NT2/D1 (cell line): ENCODE data around the gene POMGNT1.

Experiments used
- SUZ12 ChIP-seq: IDR thresholded peaks from 2 replicates; pipeline ENCODE4 v1.6.1; 2011; ENCODE audit not compliant: insufficient read length, insufficient read depth; ENCODE audit errors: extremely low read depth
- YY1 ChIP-seq: IDR thresholded peaks from 2 replicates; pipeline ENCODE4 v1.6.1; 2011; ENCODE audit not compliant: insufficient read length, insufficient read depth
- ZNF274 ChIP-seq: IDR thresholded peaks from 2 replicates; pipeline ENCODE4 v1.6.1; 2011; ENCODE audit warnings: mild to moderate bottlenecking, low read depth, low read length

GRCh38 chr1:46168477-46168876 lies 29.8 kb downstream of the POMGNT1 start:
- TF ChIP-seq SUZ12 (no peak), ZNF274 (no peak), YY1 (no peak)
